Measurements from ENCODE around the gene NADSYN1.

NADSYN1 gene

DNA sequence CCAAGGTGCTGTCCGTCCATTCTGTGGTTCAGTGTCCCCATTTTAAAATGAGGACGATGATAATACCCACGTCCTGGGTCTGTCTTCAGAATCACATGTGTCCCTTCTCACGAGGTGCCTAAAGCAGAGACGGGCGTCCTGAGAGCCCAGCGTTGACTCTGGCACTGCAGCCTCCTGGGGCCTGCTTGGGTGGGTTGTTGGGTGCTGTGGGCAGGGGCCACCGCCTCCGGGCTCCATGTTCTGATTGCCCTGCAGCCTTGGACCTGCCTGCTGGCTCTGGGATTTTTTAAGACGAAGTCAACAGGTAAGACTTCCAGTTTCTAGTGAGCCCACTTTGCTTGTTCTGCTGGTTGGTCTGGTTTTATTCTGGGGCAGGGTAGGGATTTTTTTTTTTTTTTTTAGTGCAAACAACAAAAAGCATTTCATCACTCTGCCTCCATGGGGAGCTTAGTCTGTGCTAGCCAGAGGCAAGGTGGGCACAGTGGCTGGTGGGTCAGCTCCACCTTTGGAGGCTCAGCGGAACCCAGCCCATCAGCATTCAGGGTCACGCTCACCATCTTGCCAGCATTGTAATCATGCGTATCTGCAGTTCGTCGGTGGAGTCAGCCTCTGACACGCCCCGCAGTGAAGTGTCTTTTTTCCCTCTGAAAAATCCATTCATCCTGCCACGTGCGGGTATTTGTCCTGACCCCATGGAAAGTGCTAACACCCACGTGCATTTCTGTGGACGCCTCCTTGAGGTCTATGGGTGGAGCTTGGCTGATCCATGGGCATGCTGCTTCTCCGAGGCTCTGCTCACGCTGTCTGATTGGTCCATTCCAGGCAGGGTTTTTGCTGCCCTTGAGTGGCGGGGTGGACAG, 28.3 kb downstream of the NADSYN1 start:
- TF ChIP-seq EZH2phosphoT487 (conservative IDR thresholded peaks at IDR 0.05; ENCODE audit: low read length), result no peak
- TF ChIP-seq, protein P1, sequence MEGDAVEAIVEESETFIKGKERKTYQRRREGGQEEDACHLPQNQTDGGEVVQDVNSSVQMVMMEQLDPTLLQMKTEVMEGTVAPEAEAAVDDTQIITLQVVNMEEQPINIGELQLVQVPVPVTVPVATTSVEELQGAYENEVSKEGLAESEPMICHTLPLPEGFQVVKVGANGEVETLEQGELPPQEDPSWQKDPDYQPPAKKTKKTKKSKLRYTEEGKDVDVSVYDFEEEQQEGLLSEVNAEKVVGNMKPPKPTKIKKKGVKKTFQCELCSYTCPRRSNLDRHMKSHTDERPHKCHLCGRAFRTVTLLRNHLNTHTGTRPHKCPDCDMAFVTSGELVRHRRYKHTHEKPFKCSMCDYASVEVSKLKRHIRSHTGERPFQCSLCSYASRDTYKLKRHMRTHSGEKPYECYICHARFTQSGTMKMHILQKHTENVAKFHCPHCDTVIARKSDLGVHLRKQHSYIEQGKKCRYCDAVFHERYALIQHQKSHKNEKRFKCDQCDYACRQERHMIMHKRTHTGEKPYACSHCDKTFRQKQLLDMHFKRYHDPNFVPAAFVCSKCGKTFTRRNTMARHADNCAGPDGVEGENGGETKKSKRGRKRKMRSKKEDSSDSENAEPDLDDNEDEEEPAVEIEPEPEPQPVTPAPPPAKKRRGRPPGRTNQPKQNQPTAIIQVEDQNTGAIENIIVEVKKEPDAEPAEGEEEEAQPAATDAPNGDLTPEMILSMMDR (IDR thresholded peaks at IDR 0.05; ENCODE audit: insufficient read depth, low read length, poor library complexity, severe bottlenecking), result no peak
- H3K27me3 ChIP-seq (ENCODE audit: low read length), result no peaks in the 10 kb centered on the region
- H3K9ac ChIP-seq (ENCODE audit: low read length), result no peak overlapping the region
- H3K27ac ChIP-seq (ENCODE audit: low read depth, low read length), result no peak overlapping the region
- no peak overlapping the region for H3K4me3 ChIP-seq (ENCODE audit: insufficient read depth, low read length, poor library complexity, severe bottlenecking)
- H3K9me2 ChIP-seq (replicated peaks; ENCODE audit: insufficient read depth, low read length), result no peaks in the 10 kb centered on the region
- no peak overlapping the region for H2AFZ ChIP-seq (ENCODE audit: low read depth, low read length, severe bottlenecking)
- no peaks in the 10 kb centered on the region for H3K9me3 ChIP-seq (ENCODE audit: insufficient read depth, low read length)
- H3K36me3 ChIP-seq (ENCODE audit: low read length), result no peaks in the 10 kb centered on the region
- H3K79me2 ChIP-seq (ENCODE audit: insufficient read depth, low read length), result no peaks in the 10 kb centered on the region
- no peak overlapping the region for H3K4me2 ChIP-seq (ENCODE audit: low read depth, low read length, poor library complexity, severe bottlenecking)
- H3F3A ChIP-seq (ENCODE audit: insufficient read depth), result no peaks in the 10 kb centered on the region
- no peaks in the 10 kb centered on the region for H4K20me1 ChIP-seq (ENCODE audit: low read depth, low read length)

DNA sequence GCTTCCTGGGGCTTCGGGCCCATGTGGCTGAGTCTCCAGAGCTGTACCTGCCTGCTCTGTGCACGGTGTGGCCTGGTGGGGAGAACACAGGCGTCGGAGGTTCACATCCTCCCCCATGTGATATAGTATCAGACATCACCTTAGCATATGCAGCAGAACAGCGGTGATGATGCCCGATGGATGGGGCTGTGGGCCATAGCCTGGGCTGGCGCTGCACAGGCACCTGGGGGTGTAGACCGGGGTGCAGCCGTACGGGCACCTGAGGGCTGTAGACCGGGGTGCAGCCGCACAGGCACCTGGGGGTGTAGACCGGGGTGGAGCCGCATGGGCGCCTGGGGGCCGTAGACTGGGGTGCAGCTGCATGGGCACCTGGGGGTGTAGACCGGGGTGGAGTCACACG, 29.2 kb downstream of the NADSYN1 start:
- Histone ChIP-seq H3K27ac (ENCODE audit: low read depth, low read length) (no peak overlapping the region), H3K36me3 (ENCODE audit: low read length) (no peaks in the 10 kb centered on the region), H3F3A (ENCODE audit: insufficient read depth) (no peaks in the 10 kb centered on the region), H4K20me1 (ENCODE audit: low read depth, low read length) (no peaks in the 10 kb centered on the region), H2AFZ (ENCODE audit: low read depth, low read length, severe bottlenecking) (no peak overlapping the region), H3K4me2 (ENCODE audit: low read depth, low read length, poor library complexity, severe bottlenecking) (no peak overlapping the region), H3K9me2 (replicated peaks; ENCODE audit: insufficient read depth, low read length) (no peaks in the 10 kb centered on the region), H3K79me2 (ENCODE audit: insufficient read depth, low read length) (no peaks in the 10 kb centered on the region), H3K27me3 (ENCODE audit: low read length) (no peaks in the 10 kb centered on the region), H3K4me3 (ENCODE audit: insufficient read depth, low read length, poor library complexity, severe bottlenecking) (no peak overlapping the region), H3K9me3 (ENCODE audit: insufficient read depth, low read length) (no peaks in the 10 kb centered on the region), H3K9ac (ENCODE audit: low read length) (no peak overlapping the region)
- TF ChIP-seq, protein P1 (IDR thresholded peaks at IDR 0.05; ENCODE audit: insufficient read depth, low read length, poor library complexity, severe bottlenecking), result no peak
- no peak for TF ChIP-seq EZH2phosphoT487 (conservative IDR thresholded peaks at IDR 0.05; ENCODE audit: low read length)

DNA sequence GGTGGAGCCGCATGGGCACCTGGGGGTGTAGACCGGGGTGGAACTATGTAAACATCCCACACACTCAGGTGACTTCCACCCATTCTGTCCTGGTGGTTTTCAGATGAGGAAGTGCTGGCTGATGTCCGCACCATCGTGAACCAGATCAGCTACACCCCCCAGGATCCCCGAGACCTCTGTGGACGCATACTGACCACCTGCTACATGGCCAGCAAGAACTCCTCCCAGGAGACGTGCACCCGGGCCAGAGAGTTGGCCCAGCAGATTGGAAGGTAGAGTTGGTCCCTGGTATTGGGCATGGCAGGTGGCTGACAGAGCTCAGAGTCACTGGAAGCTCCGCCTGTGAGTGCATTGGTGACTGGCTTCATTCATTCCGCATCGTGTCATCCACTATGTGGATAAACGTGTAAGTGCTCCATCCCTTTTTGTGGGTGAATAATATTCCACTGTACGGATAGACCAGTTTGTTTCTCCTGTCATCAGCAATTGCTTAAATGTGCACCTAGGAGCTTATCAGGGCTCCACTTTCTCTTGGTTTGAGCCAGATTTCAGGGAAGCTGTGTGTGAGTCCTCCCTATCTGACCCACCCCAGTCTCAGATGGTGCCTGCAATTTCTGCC, 29.9 kb downstream of the NADSYN1 start:
- H3K9me2 ChIP-seq (replicated peaks; ENCODE audit: insufficient read depth, low read length), result no peaks in the 10 kb centered on the region
- H3K36me3 ChIP-seq (ENCODE audit: low read length), result no peaks in the 10 kb centered on the region
- H4K20me1 ChIP-seq (ENCODE audit: low read depth, low read length), result no peaks in the 10 kb centered on the region
- TF ChIP-seq EZH2phosphoT487 (conservative IDR thresholded peaks at IDR 0.05; ENCODE audit: low read length), result no peak
- TF ChIP-seq, protein P1 (IDR thresholded peaks at IDR 0.05; ENCODE audit: insufficient read depth, low read length, poor library complexity, severe bottlenecking), result no peak
- H3K4me2 ChIP-seq (ENCODE audit: low read depth, low read length, poor library complexity, severe bottlenecking), result no peak overlapping the region
- no peaks in the 10 kb centered on the region for H3K27me3 ChIP-seq (ENCODE audit: low read length)
- no peaks in the 10 kb centered on the region for H3F3A ChIP-seq (ENCODE audit: insufficient read depth)
- no peak overlapping the region for H3K27ac ChIP-seq (ENCODE audit: low read depth, low read length)
- no peak overlapping the region for H2AFZ ChIP-seq (ENCODE audit: low read depth, low read length, severe bottlenecking)
- no peak overlapping the region for H3K9ac ChIP-seq (ENCODE audit: low read length)
- H3K79me2 ChIP-seq (ENCODE audit: insufficient read depth, low read length), result no peaks in the 10 kb centered on the region
- no peak overlapping the region for H3K4me3 ChIP-seq (ENCODE audit: insufficient read depth, low read length, poor library complexity, severe bottlenecking)
- no peaks in the 10 kb centered on the region for H3K9me3 ChIP-seq (ENCODE audit: insufficient read depth, low read length)

Measured in SU-DHL-6 (cell line).